Stimulated activated effector memory CD8-positive, alpha-beta T cell treated with anti-CD3 and anti-CD28 coated beads, Interleukin-12 subunit alpha, Interleukin-12 subunit beta, amount 100 ng/mL, for 72 hours (primary cell): Measurements from ENCODE around the gene ENG.
"Not testable (repeated sequence)": the region's sequence is repeated elsewhere in the genome, so short reads cannot be mapped to it uniquely, and the experiment has no call there.

ENCODE experiments used
- ATAC-seq: fragments of 150-1000 bp; cut with Tn5 transposase; 2 replicates; pipeline ENCODE4 v1.10.0; 2021
- DNase-seq, 2 donors: peaks; one replicate each; pipeline ENCODE4 v3.0.0; 2021 to 2022; ENCODE audit warnings: low spot score in 2 of 2
- H3K27ac Mint-ChIP-seq: one replicate; pipeline ENCODE4 v1.8.0; 2022; ENCODE audit warnings: mild to moderate bottlenecking, mixed read lengths
- H3K36me3 Mint-ChIP-seq: one replicate; pipeline ENCODE4 v1.8.0; 2022; ENCODE audit warnings: mild to moderate bottlenecking, mixed read lengths
- H3K4me1 Mint-ChIP-seq: one replicate; pipeline ENCODE4 v1.8.0; 2022; ENCODE audit warnings: mixed read lengths
- H3K4me3 Mint-ChIP-seq: one replicate; pipeline ENCODE4 v1.8.0; 2022; ENCODE audit warnings: mild to moderate bottlenecking, mixed read lengths
- H3K9me3 Mint-ChIP-seq: one replicate; pipeline ENCODE4 v1.8.0; 2022; ENCODE audit warnings: mixed read lengths

The ENG gene

DNA sequence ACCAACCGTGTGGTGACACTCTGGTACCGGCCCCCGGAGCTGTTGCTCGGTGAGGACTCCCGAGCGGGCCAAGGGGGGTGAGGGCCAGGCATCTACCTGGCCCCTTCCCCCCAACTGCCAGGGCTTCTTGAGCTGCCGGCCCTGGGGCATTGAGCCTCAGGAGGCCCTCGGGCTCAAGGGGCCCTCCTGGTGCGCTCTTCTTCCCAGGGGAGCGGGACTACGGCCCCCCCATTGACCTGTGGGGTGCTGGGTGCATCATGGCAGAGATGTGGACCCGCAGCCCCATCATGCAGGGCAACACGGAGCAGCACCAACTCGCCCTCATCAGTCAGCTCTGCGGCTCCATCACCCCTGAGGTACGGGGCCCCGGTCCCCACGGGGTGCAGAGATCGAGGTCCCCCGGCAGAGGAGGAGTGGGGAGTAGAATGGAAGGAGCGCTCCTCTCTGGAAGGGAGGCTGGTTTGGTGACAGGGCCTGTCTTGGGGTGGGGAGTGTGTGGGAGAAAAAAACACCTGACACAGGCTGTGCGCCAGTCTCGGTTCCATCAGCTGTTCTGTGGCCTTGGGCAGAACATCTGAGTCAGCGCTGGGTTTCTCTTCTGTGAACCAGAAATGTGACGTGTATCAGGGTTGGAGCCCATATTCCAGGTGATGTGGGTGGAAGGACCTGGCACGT lies 66.0 kb downstream of the ENG start:
- Mint-ChIP-seq H3K9me3 (no peaks in the 10 kb centered on the region), H3K4me1 (peaks cover 61% of the 10 kb centered on the region), H3K27ac (peak overlapping the region; percentile 88), H3K36me3 (peaks cover 77% of the 10 kb centered on the region), H3K4me3 (peak overlapping the region; percentile 93)
- DNase-seq (no peak), ATAC-seq (peak; percentile 42)

DNA sequence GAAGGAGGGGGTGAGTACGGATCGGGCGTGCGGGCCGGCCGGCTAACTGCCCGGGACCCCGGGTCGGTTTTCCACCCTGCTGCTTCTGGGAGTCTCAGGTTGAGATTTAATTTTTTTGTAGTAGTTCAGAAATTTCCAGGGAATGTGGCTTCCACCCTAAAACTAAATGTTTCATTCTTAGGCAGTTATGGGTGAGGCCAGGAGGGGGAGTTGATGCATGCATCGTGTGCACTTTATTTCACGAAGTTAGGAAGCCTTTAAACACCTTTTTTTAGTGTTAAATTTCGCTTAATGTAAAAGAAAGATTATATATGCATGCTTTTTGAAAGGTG lies 67.7 kb downstream of the ENG start:
- no peak for ATAC-seq
- Mint-ChIP-seq H3K4me1 (peaks cover 73% of the 10 kb centered on the region), H3K36me3 (peaks cover 67% of the 10 kb centered on the region), H3K27ac (peak overlapping the region; percentile 86), H3K9me3 (no peaks in the 10 kb centered on the region), H3K4me3 (peak overlapping the region; percentile 93)
- no peak for DNase-seq

DNA sequence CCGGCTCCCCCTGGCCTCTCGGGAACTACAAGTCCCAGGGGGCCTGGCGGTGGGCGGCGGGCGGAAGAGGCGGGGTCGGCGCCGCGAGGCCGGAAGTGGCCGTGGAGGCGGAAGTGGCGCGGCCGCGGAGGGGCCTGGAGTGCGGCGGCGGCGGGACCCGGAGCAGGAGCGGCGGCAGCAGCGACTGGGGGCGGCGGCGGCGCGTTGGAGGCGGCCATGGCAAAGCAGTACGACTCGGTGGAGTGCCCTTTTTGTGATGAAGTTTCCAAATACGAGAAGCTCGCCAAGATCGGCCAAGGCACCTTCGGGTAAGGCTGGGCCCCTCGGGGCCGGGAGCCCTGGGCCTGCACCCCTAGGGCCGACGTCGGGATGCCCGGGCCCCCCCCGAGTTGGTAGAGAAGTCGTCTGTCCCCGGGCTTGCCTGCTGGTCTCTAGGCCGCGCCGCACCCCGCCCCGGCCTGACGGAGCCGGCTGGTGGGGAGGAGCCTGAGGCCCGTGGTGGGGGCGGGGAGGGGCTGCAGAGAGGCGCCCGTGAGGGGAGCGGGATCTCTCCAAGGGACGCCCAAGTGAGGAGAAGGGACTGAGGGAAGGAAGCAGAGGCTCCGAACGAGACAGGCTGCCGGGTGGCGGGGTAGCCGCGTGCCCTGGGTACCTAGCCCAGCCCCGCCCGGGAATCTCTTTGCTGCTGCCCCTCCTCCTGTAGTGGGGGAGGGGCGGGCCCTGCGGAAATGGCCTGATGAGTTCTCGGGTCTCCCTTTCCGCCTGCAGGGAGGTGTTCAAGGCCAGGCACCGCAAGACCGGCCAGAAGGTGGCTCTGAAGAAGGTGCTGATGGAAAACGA lies 68.3 kb downstream of the ENG start, which contains the start of gene CDK9:
CDK9 (plus strand) TSS at position 102 of the 840 bp plus-strand sequence; CDS start at position 217, 115 bp downstream.
- DNase-seq: peak; percentile 94 to 96
- Mint-ChIP-seq H3K36me3 (peaks cover 61% of the 10 kb centered on the region), H3K9me3 (no peaks in the 10 kb centered on the region), H3K27ac (peak within 1 kb of the TSS; percentile 99), H3K4me1 (peaks cover 78% of the 10 kb centered on the region), H3K4me3 (peak within 1 kb of the TSS; percentile 93)
- ATAC-seq: peak; percentile 79

DNA sequence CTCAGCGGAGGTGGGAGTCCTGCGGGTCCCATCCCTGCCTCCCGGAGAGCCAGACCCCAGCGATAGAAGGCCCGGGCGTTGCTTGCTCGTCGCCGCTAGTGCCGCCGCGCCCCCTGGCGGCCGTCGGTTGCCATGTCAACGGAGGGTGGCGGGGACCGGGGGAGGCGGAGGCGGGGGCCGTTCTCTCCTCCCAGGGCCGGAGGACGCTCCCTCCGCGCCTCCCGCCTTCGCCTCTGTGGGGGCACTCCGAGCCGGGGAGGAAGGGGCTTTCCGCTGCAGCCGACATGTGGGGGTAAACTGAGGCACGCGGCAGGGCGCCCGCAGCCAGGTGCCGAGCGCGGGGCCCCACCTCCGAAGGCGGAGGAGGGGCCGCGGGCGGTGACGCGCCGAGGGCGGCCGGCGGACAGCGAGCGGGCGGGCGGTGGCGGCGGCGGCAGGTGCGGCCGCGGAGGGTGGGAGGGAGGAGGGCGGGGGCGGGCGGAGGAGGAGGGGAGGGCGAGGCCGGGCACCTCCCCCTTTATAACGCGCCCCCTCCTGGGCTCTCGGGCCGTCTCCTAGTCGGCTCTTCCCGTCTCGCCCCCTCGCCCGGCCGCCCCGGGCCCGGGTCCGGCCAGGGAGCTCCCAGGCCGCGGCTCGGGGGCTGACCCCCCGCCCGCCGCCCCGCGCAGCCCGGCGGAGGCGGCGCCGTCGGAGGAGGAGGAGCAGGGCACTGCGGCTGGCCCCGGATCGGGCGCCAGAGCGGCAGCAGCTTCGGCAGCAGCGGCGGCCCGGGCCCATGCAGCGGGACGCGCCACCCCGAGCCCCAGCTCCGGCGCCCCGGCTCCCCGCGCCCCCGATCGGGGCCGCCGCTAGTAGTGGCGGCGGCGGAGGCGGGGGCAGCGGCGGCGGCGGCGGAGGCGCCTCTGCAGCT lies 69.2 kb downstream of the ENG start:
- peak; percentile 56 for ATAC-seq
- Mint-ChIP-seq H3K36me3 (peaks cover 52% of the 10 kb centered on the region), H3K4me1 (peaks cover 79% of the 10 kb centered on the region), H3K4me3 (peak overlapping the region; percentile 93), H3K9me3 (no peaks in the 10 kb centered on the region), H3K27ac (peak overlapping the region; percentile 99)
- peak; percentile 93 to 97 for DNase-seq

DNA sequence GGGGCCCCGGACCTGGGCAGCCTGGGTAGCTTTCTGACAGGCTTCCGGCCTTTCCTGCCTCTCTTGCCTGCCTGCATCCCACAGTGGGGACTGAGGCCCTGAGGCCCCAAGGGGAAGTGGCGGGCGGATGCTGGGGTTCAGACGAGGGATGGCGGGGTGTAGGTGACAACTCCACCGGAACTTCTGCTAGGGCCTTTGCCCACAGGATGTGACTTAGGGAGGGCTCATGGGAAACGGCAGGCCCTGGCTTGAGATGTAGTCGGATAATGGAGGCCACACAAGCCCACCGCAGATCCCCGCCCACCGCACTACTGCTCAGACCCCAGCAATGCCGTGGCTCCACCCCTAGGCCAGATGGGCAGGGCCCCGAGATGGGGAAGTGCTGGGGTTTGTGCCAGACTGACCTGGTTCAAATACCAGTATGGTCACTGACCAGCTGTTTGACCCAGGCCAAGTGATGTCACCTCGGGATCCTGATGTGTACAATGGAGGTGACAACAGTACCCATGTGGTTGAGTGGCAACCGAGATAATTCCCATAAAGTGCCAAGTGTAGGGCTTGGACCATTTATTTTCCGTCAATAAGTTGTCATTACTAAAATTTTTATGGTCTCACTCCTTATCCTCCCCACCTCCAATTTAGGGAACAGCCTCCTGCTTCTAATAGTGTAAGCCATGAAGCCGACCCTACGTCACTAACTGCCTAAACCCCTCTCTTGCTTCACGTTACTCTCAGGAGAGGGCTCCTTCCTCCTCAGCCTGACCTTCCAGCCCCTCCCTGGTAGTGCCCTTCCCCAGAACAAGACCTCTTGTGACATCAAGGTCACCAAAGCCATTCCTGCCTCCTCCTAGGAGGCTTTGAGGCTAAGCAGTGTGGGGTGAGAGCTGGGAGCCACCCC lies 71.1 kb downstream of the ENG start:
- ATAC-seq (peak; percentile 44), DNase-seq (peak; percentile 59 to 93)
- Mint-ChIP-seq H3K27ac (peak overlapping the region; percentile 99), H3K9me3 (no peaks in the 10 kb centered on the region), H3K4me3 (peak overlapping the region; percentile 93), H3K4me1 (peaks cover 76% of the 10 kb centered on the region), H3K36me3 (peaks cover 38% of the 10 kb centered on the region)

DNA sequence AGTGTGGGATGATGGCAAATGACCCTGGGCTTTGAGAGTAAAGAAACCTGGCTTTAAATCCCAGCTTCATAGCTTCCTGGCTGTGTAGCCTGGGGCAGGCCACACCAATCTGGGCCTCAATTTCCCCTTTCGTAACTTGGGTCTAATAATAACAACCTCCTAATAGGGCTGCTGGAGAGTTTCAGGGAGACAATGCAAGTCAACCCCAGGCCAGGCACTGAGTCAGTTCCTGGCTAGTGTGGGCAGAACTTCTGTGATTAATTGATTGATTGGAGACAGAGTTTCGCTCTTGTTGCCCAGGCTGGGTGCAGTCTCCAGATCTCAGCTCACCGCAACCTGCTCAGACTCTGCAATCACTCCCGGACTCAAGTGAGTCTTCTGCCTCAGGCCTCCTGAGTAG lies 72.7 kb downstream of the ENG start:
- H3K27ac Mint-ChIP-seq: peak overlapping the region; percentile 99
- H3K36me3 Mint-ChIP-seq: peaks cover 38% of the 10 kb centered on the region
- DNase-seq: no peak
- H3K9me3 Mint-ChIP-seq: no peaks in the 10 kb centered on the region
- peaks cover 71% of the 10 kb centered on the region for H3K4me1 Mint-ChIP-seq
- no peak for ATAC-seq
- H3K4me3 Mint-ChIP-seq: peak overlapping the region; percentile 93

DNA sequence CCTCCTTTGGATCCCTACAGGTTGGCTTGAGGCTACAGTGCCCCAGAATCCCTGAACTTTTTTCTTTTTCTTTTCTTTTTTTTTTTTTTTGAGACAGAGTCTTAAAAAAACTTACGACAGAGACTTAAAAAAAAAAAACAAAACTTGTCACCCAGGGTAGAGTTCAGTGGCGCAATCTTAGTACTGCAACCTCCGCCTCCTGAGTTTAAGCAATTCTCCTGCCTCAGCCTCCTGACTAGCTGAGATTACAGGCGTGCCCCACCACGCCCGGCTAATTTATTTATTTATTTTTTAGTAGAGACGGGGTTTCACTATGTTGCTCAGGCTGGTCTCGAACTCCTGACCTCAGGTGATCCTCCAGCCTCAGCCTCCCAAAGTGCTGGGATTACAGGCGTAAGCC lies 73.5 kb downstream of the ENG start:
- Mint-ChIP-seq H3K4me3 (peak overlapping the region; percentile 93), H3K27ac (peak overlapping the region; percentile 99), H3K4me1 (peaks cover 74% of the 10 kb centered on the region), H3K36me3 (peaks cover 38% of the 10 kb centered on the region)
- ATAC-seq, H3K9me3 Mint-ChIP-seq, DNase-seq: not testable (repeated sequence)

DNA sequence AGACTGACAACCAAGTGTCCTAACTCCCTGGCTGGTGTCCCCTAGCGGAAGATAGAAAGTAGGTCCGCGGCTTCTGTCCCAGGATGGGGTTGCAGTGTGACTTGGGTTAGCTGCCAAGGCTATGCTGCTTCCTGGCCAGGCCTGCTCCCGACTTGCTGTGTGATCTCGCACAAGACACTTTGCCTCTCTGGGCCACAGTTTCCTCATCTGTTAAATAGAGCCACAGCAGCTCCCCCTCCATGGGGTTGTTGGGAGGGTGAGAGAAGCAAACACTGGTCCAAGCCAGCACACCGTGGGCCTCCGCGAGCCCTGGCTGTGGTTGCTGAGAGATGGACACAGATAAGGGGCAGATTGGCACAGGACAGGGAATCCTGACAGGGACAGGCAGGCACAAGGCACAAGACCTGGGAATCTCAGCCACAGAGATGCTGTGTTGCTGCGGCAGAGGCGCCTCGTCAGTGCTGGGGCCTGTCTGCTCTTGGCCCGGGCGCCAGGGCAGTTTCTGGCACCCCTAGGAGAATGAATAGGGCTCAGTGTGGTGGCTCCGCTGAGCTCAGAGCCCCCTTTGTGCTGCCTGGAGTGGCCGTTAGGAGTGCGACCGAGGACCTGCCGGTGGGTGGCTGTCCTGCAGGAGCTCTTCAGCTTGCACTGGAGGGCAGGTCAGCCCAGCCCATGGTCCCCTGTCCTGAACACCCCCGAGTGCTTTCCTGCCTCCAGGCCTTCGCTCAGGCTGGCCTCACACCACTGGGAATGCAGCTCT lies 74.2 kb downstream of the ENG start:
- peaks cover 36% of the 10 kb centered on the region for H3K36me3 Mint-ChIP-seq
- ATAC-seq: no peak
- no peak for DNase-seq
- no peaks in the 10 kb centered on the region for H3K9me3 Mint-ChIP-seq
- peak overlapping the region; percentile 93 for H3K4me3 Mint-ChIP-seq
- H3K27ac Mint-ChIP-seq: peak overlapping the region; percentile 99
- peaks cover 74% of the 10 kb centered on the region for H3K4me1 Mint-ChIP-seq

DNA sequence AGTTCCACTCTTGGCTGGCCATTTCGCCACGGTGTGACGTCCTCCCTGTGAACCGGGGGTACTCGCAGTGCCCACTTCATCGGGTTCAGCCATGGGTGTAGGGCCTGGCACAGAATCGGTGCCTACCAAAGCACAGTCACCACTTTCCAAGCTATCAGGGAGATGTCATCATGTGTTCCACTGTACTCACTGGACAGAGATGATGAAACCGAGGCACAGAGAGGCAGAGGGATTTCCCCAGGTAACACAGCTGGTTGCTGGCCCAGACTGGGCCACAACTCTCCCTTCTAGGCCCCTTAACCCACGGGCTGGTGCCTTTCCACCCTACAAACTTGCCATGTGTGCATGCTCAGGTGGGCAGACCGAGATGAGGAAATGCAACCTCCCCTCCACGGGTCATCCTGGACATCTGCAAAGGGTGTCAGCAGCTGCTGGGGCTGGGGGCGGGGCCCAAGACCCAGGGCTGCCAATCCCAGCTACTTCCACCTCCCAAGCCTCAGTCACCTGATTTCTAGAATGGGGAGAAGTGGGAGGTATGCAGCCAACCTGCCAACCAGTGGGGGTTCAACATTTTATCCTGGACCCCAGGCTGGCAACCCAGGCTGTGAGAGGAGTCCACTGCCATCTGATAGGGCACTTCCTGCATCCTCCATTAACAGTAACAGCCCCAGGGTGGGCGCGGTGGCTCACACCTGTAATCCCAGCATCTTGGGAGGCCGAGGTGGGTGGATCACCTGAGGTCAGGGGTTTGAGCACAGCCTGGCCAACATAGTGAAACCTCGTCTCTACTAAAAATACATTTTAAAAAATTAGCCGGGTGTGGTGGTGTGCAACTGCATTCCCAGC lies 75.1 kb downstream of the ENG start:
- Mint-ChIP-seq H3K36me3 (peaks cover 46% of the 10 kb centered on the region), H3K4me1 (peaks cover 73% of the 10 kb centered on the region), H3K4me3 (peak overlapping the region; percentile 93), H3K9me3 (no peaks in the 10 kb centered on the region), H3K27ac (peak overlapping the region; percentile 99)
- peak; percentile 84 for ATAC-seq
- DNase-seq: peak; percentile 48 to 86

DNA sequence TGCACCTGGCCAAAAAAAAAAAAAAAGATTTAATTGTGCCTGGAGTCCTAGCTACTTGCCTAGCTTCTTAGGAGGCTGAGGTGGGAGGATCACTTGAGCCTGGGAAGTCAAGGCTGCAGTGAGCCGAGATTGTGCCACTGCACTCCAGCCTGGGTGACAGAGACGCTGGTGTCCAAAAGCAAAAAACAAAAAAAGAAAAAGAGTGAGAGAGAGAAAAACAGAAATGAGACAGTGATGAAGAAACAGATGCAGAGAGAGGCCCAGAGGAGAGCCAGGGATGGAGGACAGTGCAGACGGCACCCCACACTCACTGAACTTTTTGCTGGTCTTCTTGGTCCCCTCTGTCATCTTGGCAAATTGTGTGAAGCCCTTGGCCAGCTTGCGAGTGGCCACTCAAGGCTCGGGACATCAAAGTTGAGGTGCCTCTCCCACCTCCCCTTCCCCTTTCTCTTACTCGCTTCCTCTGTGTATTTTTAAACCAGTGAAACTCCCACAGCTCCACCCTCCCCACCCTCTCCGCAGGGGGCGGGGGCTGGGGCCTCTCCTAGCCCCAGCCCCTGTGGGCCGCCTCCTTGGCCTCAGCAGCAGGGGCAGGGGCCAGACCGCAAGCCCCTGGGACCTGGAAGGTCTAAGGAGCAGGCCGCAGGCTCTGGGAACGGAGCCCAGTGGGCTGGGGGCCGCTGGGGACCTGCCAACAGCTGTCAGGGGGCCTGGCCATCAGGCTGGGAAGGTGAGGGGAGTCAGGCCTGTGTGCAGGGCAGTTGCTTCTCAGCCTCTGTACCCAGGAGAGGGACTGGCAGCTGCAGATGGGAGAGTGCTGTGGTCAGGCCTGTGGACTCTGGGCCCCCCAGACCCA lies 76.0 kb downstream of the ENG start, which contains the start of gene SH2D3C:
SH2D3C (minus strand) TSS at position 387 of the 856 bp plus-strand sequence; CDS start at position 348, 39 bp downstream.
- Mint-ChIP-seq H3K27ac (peak within 1 kb of the TSS; percentile 99), H3K9me3 (no peaks in the 10 kb centered on the region), H3K4me1 (peaks cover 72% of the 10 kb centered on the region), H3K4me3 (peak within 1 kb of the TSS; percentile 93), H3K36me3 (peaks cover 54% of the 10 kb centered on the region)
- ATAC-seq (peak; percentile 49), DNase-seq (peak; percentile 39 to 83)

DNA sequence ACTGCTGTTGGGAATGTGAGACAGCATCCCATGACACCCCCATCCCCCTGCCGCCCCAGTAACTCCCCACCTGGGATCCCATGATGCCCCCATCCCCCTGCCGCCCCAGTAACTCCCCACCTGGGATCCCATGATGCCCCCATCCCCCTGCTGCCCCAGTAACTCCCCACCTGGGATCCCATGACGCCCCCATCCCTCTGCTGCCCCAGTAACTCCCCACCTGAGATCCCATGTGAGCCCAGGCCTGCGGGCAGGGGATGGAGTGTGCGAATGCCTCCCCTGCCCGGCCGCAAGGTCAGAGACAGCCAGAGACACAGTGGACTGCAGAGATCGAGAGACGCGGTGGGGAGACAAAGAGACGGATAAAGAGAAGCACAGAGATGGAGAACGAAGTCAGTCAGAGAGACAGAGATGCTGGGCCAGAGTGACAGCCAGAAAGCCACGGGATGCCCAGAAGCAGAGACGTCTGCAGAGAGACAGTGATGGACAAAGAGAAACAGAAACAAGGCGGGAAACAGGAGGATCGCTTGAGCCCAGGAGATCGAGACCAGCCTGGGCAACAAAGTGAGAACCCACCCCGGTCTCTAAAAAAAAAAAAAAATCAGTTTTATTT lies 77.0 kb downstream of the ENG start:
- DNase-seq (peak in 1 of 2 donors; percentile 62), ATAC-seq (no peak)
- Mint-ChIP-seq H3K4me1 (peaks cover 62% of the 10 kb centered on the region), H3K36me3 (peaks cover 57% of the 10 kb centered on the region), H3K9me3 (no peaks in the 10 kb centered on the region), H3K4me3 (peak overlapping the region; percentile 93), H3K27ac (peak overlapping the region; percentile 99)

DNA sequence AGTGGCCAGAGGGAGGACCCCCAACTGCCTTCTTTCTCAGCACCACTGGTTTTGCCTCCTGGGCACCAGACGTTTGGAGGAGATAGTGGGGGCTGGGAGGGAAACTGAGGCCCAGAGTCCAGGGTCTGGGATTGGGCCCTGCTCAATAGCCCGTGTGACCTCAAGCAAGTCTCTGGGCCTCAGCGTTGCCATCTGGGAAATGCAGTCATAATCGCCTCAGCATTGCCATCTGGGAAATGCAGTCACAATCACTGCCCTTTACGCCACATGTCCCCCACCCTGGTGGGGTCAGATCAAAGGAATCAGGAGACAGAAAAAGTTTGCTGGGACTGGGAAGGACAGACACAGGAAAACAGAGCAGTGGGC lies 77.6 kb downstream of the ENG start:
- Mint-ChIP-seq H3K4me3 (peak overlapping the region; percentile 93), H3K27ac (peak overlapping the region; percentile 99), H3K36me3 (peaks cover 63% of the 10 kb centered on the region), H3K9me3 (no peaks in the 10 kb centered on the region), H3K4me1 (peaks cover 56% of the 10 kb centered on the region)
- ATAC-seq (no peak), DNase-seq (no peak)
